PC-3 (cell line): ENCODE data around the gene ILF2. TPM values are rescaled to one million over a fixed set of nuclear protein-coding genes. Genes with fewer than 3 reads are reported as not detected.

ENCODE experiments used
- ATAC-seq: fragments of 200-7000 bp; cut with Tn5 transposase; 2 replicates; pipeline ENCODE4 v1.9.1; 2020; ENCODE audit warnings: mild to moderate bottlenecking, moderate library complexity
- BruUV-seq: library from RNA; stranded (reverse); fragments of 400-500 nt; replicated peaks from 2 replicates; lab custom pipeline; 2021; lab: Mats Ljungman, UMichigan
- CTCF ChIA-PET: fragments of 300-600 bp; sonication (Branson Sonifier 250); formaldehyde crosslinking; loops from one replicate; lab custom pipeline; 2022; ENCODE audit warnings: antibody characterized with exemption; lab: Charles Lee
- POLR2A ChIA-PET: fragments of 300-600 bp; sonication (Branson Sonifier 250); formaldehyde crosslinking; loops from one replicate; lab custom pipeline; 2022; ENCODE audit warnings: antibody characterized with exemption; ENCODE audit not compliant: unreplicated experiment; lab: Charles Lee
- DNase-seq: peaks from one replicate; pipeline ENCODE4 v3.0.0-alpha.2; 2015
- H2AFZ ChIP-seq: fragments of 300-600 bp; sonication (generic); 2 replicates; pipeline ENCODE4 v1.6.0; 2016; ENCODE audit warnings: antibody characterized with exemption, low read length
- H3F3A ChIP-seq: fragments of 300-600 bp; sonication (generic); one replicate; pipeline ENCODE4 v1.6.0; 2017; ENCODE audit warnings: antibody characterized with exemption, low read length, control low read depth, mild to moderate bottlenecking; ENCODE audit not compliant: unreplicated experiment
- H3K27ac ChIP-seq: fragments of 300-600 bp; sonication (generic); 2 replicates; pipeline ENCODE4 v1.5.1; 2016; ENCODE audit warnings: mild to moderate bottlenecking, low read length
- H3K27me3 ChIP-seq: fragments of 300-600 bp; sonication (generic); 2 replicates; pipeline ENCODE4 v1.6.1; 2016; ENCODE audit warnings: low read length, mixed read lengths
- H3K36me3 ChIP-seq: fragments of 300-600 bp; sonication (generic); 2 replicates; pipeline ENCODE4 v1.6.1; 2016; ENCODE audit warnings: low read depth, mixed run types, low read length, mixed read lengths
- H3K4me1 ChIP-seq: fragments of 300-600 bp; sonication (generic); 2 replicates; pipeline ENCODE4 v1.5.1; 2016; ENCODE audit warnings: low read length; ENCODE audit not compliant: insufficient read depth
- H3K4me2 ChIP-seq: fragments of 300-600 bp; sonication (generic); 2 replicates; pipeline ENCODE4 v1.6.0; 2016; ENCODE audit warnings: low read length
- H3K4me3 ChIP-seq: fragments of 300-600 bp; sonication (generic); 2 replicates; pipeline ENCODE4 v1.5.1; 2016; ENCODE audit warnings: mild to moderate bottlenecking, low read length, mixed read lengths
- H3K79me2 ChIP-seq: fragments of 300-600 bp; sonication (generic); 2 replicates; pipeline ENCODE4 v1.6.1; 2017; ENCODE audit warnings: low read length, mixed read lengths
- H3K9ac ChIP-seq: fragments of 300-600 bp; sonication (generic); 2 replicates; pipeline ENCODE4 v1.6.0; 2016; ENCODE audit warnings: mild to moderate bottlenecking, low read length
- H3K9me2 ChIP-seq: fragments of 300-600 bp; sonication (generic); replicated peaks from 2 replicates; pipeline ENCODE4 v1.6.1; 2016; ENCODE audit warnings: mixed run types, low read length, mixed read lengths
- H3K9me3 ChIP-seq: fragments of 300-600 bp; sonication (generic); 2 replicates; pipeline ENCODE4 v1.6.1; 2016; ENCODE audit warnings: low read length, mixed read lengths
- H4K20me1 ChIP-seq: fragments of 300-600 bp; sonication (generic); 2 replicates; pipeline ENCODE4 v1.6.1; 2016; ENCODE audit warnings: low read length, mixed read lengths
- EZH2 ChIP-seq: fragments of 300-600 bp; sonication (generic); IDR thresholded peaks from one replicate; pipeline ENCODE4 v1.6.1; 2017; ENCODE audit warnings: antibody characterized with exemption, mild to moderate bottlenecking, low read length; ENCODE audit not compliant: unreplicated experiment
- EZH2phosphoT487 ChIP-seq: fragments of 300-600 bp; sonication (generic); IDR thresholded peaks from 2 replicates; pipeline ENCODE4 v1.6.1; 2018; ENCODE audit warnings: mild to moderate bottlenecking, antibody characterized with exemption, low read length, borderline replicate concordance
- intact Hi-C: fragments of 100-400 bp; cut with micrococcal nuclease; formaldehyde crosslinking; loops from 2 replicates; pipeline ENCODE4 v1.9.0; 2023
- microRNA-seq: library from miRNA; unstranded; fragments of <30 nt; microRNA quantifications from one replicate; pipeline ENCODE4 v1.1.0, GENCODE V29; 2020; ENCODE audit not compliant: unreplicated experiment
- total RNA-seq: library from RNA; depleted of rRNA; stranded (reverse); fragments of >200 nt; gene quantifications from 2 replicates; pipeline ENCODE4 v1.2.3, GENCODE V29; 2014; rRNA removed
- TF ChIP-seq, protein P1 (sequence below): fragments of 300-600 bp; sonication (generic); conservative IDR thresholded peaks from 2 replicates; pipeline ENCODE4 v1.5.1; 2017; ENCODE audit warnings: antibody characterized with exemption, low read depth, mild to moderate bottlenecking, low read length

The ILF2 gene
- total RNA-seq, 1 experiment from 2014 or later = 439 TPM

DNA sequence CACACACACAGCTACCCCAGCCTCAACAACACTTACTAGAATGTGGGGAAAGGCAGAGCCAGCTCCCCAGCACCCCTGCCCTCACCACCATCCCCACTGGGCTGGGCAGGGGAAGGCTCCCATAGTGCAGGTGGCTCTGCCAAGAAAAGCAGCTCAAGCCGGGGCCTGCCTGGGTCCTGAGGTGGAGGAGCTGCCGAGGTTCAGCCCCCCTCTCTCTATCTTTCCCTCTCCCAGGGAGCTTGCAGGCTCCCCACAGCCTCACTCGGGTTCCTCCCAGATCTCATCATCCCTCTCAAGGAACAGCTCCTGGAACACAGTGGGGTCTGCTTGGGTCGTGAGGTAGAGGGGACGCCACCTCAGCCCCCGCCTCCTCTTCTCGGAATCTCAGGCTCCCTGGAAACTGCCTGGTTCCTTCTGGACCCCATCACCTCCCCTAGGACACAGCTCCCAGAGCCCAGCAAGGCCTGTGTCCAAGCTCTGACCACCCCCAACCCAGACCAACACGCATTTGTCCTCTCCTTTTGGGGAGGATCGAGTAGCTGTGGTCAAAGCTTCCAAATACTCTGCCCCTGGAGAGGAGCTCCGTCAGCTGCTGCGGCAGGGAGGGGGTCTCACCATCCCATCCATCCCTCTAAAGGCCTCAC, 58.6 kb downstream of the ILF2 start:
- peak overlapping the region; percentile 88 for H3K4me2 ChIP-seq
- DNase-seq (no peak), ATAC-seq (no peak)
- peak overlapping the region; percentile 100 for H3K27ac ChIP-seq
- no peak overlapping the region for H2AFZ ChIP-seq
- CTCF ChIA-PET = interaction anchor here (0.5 to 2.6 kb wide), 8 partner anchors 15 to 934 kb away, joined by 3 to 17 read pairs (median 4); partner anchors contain the start of genes CHTOP and S100A13
- H3K4me3 ChIP-seq = peak overlapping the region; percentile 93
- no peaks in the 10 kb centered on the region for H3K27me3 ChIP-seq
- POLR2A ChIA-PET = interaction anchor here (0.5 to 1.8 kb wide), 18 partner anchors 12 to 601 kb away, joined by 3 to 25 read pairs (median 4); partner anchors contain the start of genes CHTOP, S100A13 and S100A6
- no peaks in the 10 kb centered on the region for H3K9me2 ChIP-seq
- peaks cover 27% of the 10 kb centered on the region for H3F3A ChIP-seq
- H3K4me1 ChIP-seq = peaks cover 77% of the 10 kb centered on the region
- TSS peak; percentile 19 for BruUV-seq
- TF ChIP-seq EZH2 = no peak
- no peak for TF ChIP-seq EZH2phosphoT487
- TF ChIP-seq, protein P1, sequence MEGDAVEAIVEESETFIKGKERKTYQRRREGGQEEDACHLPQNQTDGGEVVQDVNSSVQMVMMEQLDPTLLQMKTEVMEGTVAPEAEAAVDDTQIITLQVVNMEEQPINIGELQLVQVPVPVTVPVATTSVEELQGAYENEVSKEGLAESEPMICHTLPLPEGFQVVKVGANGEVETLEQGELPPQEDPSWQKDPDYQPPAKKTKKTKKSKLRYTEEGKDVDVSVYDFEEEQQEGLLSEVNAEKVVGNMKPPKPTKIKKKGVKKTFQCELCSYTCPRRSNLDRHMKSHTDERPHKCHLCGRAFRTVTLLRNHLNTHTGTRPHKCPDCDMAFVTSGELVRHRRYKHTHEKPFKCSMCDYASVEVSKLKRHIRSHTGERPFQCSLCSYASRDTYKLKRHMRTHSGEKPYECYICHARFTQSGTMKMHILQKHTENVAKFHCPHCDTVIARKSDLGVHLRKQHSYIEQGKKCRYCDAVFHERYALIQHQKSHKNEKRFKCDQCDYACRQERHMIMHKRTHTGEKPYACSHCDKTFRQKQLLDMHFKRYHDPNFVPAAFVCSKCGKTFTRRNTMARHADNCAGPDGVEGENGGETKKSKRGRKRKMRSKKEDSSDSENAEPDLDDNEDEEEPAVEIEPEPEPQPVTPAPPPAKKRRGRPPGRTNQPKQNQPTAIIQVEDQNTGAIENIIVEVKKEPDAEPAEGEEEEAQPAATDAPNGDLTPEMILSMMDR = no peak
- H3K9me3 ChIP-seq = no peaks in the 10 kb centered on the region
- peak overlapping the region; percentile 97 for H3K9ac ChIP-seq
- peaks cover 16% of the 10 kb centered on the region for H3K36me3 ChIP-seq
- H3K79me2 ChIP-seq = peaks cover 91% of the 10 kb centered on the region
- H4K20me1 ChIP-seq = no peaks in the 10 kb centered on the region
- intact Hi-C loops = loop anchor here (2.0 kb wide), 1 partner anchor 15 kb away; the partner anchor contains the start of gene S100A13

Small RNA genes lying within 50 kb of the gene (microRNA-seq; reads per million reads assigned to microRNA genes)
- gene MIR8083 = not detected

Other genes with a start within 250 kb of the ILF2 start
- gene S100A7, start 210.3 kb downstream of the ILF2 start, total RNA-seq = not detected in 2 replicates
- gene S100A6, start 135.0 kb downstream of the ILF2 start, total RNA-seq = 1,818 and 2,572 TPM in 2 replicates
- 2.5 and 6.3 TPM in 2 replicates for gene S100A5, start 130.1 kb downstream of the ILF2 start, total RNA-seq
- gene S100A4, start 125.2 kb downstream of the ILF2 start, total RNA-seq = 32.2 and 55.8 TPM in 2 replicates
- gene S100A3, start 121.7 kb downstream of the ILF2 start, total RNA-seq = 4.6 and 7.9 TPM in 2 replicates
- 358 and 373 TPM in 2 replicates for gene S100A2, start 105.1 kb downstream of the ILF2 start, total RNA-seq
- gene S100A16, start 57.9 kb downstream of the ILF2 start, total RNA-seq = 1,254 and 1,288 TPM in 2 replicates
- 462 and 536 TPM in 2 replicates for gene S100A14, start 54.7 kb downstream of the ILF2 start, total RNA-seq
- 307 and 350 TPM in 2 replicates for gene S100A13, start 43.5 kb downstream of the ILF2 start, total RNA-seq
- 0.29 TPM in 1 of 2 replicates, not detected in the other for gene S100A1, start 42.6 kb downstream of the ILF2 start, total RNA-seq
- 101 and 112 TPM in 2 replicates for gene CHTOP, start 36.9 kb downstream of the ILF2 start, total RNA-seq
- 46.4 and 82.0 TPM in 2 replicates for gene SNAPIN, start 12.3 kb downstream of the ILF2 start, total RNA-seq
- gene NPR1, start 7.7 kb upstream of the ILF2 start, total RNA-seq = 0.46 and 0.84 TPM in 2 replicates
- gene INTS3, start 57.1 kb upstream of the ILF2 start, total RNA-seq = 46.5 and 57.4 TPM in 2 replicates
- 6.3 and 9.2 TPM in 2 replicates for gene SLC27A3, start 104.4 kb upstream of the ILF2 start, total RNA-seq